Forelimb muscle (tissue), 1 donor: Measurements from ENCODE around the gene NBAS. TPM values are rescaled to one million over a fixed set of nuclear protein-coding genes. Genes with fewer than 3 reads are reported as not detected.

ENCODE experiments used
- DNase-seq: peaks from one replicate; pipeline ENCODE4 v3.0.0-alpha.2; 2013; ENCODE audit warnings: low read depth
- polyA plus RNA-seq: library from polyadenylated mRNA; unstranded; fragments of 120-200 nt; gene quantifications from one replicate; pipeline ENCODE4 v1.2.1, GENCODE V29; 2013; ENCODE audit not compliant: insufficient read length

NBAS gene
- polyA plus RNA-seq, 1 donor, result 37.5 TPM

GRCh38 chr2:15127876-15128275, 433.3 kb downstream of the NBAS start:
- DNase-seq, result no peak

DNA sequence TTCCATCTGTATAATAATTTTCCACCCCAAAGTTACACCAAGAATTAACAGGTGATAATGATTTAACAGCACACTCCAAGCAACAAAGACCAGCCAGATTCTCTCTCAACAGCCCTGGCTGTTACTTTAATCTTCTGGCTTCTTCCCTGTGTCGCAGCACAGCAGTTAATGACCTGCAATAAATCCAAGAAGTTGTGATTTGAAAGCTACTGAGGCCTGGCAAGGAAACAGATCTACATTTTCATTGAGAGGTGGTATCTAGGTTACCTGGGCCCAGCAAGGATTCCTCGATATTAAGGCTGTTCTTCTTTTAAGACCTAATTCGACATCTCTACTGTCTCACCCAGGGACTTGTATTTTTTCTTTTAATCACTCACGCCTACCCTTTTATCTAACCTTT, 433.8 kb downstream of the NBAS start:
- DNase-seq, result no peak

DNA sequence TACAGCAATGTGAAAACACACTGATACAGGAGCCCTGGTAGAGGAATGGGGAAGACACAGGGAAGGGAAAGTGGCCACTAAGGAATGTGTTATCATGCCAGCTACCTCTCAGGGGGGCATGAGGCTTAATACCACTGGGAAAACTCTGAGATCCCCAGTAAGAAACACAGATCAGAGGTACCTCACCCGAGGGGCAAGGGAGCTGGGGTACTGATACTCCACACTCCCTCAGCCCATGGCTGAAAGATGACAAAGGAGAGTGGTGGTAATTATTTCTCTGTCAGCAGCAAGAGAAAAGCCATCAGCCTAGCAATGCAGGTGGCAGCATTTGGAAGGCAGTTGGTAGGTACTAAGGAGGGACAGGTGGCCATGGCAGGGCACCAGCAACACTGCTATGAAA, 434.8 kb downstream of the NBAS start:
- no peak for DNase-seq

- no peak for DNase-seq
Observed at GRCh38 chr2:15122915-15123314, 438.2 kb downstream of the NBAS start.

DNA sequence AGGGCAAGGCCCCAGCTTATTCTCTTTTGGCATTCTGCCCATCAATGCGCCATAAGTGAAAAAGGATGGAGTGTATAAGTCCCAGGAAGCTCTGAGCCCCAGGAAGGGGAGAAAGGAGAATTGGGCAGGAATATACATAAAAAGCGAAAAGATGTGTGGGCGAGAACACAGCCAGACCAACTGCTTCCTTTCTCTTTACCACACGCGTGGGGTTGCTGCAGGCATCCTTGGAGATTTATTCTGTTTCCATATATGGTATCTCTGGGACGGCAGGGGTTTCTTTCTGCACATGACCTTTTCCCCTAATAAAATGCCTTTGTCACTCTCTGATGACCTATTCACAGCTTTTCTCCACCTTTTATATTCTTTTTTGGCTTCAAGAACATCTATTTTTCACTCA, 440.5 kb downstream of the NBAS start:
- no peak for DNase-seq

DNA sequence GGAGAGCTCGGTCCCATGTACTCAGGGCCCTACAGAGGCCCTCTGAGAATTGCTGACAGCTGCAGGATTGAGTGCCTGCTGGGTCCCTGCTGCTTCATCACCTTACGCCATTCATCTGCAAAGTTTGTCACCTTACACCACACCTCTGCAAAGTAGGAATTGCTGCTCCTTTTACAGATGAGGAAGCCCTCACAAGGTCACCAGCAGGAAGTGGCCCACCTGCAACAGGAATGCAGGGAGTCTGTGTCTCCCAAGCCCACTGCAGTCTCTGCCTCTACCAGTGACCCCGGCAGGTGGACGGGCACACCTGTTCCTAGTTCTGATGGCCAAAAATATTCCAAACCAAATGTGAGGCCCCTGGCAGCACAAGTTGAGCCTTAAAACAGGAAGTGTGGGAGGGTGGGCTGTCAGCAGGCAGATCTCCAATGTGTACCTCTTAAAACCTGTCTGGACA, 441.4 kb downstream of the NBAS start:
- no peak for DNase-seq

DNA sequence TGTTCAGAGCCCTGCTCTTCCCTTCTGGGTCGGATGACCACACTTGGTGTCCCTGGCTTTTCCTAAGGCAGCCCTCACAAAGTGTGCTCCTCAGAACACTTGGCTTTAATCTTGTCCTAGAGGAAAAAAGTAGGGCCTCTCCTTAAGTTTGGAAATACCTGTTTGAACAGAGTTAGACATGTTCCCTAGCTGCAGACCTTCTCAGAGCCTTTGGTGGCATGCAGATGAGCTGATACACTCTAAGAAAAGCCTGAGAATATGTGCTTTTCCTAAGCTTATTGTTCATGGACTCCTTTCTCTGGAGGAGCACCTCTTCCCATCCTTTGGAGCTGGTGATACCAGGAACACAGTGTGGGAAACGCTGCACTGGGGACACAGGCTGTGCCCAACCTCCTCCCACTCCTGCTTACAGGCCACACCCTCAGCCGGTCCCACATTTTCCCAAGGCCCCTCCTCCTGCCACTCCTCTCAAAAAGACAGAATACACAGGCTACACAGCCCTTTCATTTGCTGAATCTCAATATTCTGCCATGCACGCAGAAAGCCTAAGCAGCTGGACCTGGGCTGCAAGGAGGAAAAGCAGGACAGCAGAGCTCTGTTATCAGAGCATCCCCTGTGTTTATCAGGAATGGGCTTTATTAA, 443.6 kb downstream of the NBAS start:
- no peak for DNase-seq

Other genes with a start within 250 kb of the NBAS start
- gene DDX1, start 30.5 kb upstream of the NBAS start, polyA plus RNA-seq, result 91.8 TPM